ENCODE measurements around the gene CERS1. TPM values are rescaled to one million over a fixed set of nuclear protein-coding genes. Genes with fewer than 3 reads are reported as not detected.

Gene CERS1
- total RNA-seq, 1 experiment from 2014 or later = 11.4 TPM

DNA sequence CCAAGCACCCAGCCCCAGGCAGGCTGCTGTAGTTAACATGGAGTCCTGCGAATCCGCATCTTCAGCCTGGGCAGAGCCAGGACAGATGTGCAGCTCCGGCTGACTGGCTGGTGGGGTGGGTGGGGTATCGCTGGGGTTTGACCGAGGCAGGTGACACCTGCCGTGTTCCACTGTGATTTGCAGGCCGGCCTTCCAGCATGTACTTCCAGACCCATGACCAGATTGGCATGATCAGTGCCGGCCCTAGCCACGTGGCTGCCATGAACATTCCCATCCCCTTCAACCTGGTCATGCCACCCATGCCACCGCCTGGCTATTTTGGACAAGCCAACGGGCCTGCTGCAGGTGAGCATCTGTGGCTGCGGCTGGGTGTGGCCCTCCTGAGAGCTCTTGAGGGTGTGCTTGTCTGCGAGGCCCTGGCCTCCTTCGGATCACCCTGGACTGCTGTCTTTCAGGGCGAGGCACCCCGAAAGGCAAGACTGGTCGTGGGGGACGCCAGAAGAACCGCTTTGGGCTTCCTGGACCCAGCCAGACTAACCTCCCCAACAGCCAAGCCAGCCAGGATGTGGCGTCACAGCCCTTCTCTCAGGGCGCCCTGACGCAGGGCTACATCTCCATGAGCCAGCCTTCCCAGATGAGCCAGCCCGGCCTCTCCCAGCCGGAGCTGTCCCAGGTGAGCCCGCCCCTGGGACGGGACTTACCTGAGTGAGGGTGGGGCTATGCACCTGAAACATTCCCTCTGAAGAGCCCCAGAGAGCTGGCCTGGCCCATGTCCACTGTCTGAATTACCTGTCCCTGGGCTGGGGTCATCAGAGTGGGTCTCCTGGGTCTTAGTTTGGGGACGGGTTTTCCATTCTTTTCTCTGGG, 30.6 kb downstream of the CERS1 start:
- no peak overlapping the region for H3K27ac ChIP-seq (ENCODE audit: low read depth, low read length, poor library complexity, severe bottlenecking)
- no peaks in the 10 kb centered on the region for H3K9me3 ChIP-seq (ENCODE audit: low read depth, low read length, poor library complexity, severe bottlenecking)
- H3K27me3 ChIP-seq (replicated peaks; ENCODE audit: insufficient read depth, low read depth, low read length, poor library complexity) = no peaks in the 10 kb centered on the region
- TF ChIP-seq, protein P1, sequence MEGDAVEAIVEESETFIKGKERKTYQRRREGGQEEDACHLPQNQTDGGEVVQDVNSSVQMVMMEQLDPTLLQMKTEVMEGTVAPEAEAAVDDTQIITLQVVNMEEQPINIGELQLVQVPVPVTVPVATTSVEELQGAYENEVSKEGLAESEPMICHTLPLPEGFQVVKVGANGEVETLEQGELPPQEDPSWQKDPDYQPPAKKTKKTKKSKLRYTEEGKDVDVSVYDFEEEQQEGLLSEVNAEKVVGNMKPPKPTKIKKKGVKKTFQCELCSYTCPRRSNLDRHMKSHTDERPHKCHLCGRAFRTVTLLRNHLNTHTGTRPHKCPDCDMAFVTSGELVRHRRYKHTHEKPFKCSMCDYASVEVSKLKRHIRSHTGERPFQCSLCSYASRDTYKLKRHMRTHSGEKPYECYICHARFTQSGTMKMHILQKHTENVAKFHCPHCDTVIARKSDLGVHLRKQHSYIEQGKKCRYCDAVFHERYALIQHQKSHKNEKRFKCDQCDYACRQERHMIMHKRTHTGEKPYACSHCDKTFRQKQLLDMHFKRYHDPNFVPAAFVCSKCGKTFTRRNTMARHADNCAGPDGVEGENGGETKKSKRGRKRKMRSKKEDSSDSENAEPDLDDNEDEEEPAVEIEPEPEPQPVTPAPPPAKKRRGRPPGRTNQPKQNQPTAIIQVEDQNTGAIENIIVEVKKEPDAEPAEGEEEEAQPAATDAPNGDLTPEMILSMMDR (conservative IDR thresholded peaks at IDR 0.05; ENCODE audit: low read depth, low read length) = no peak
- no peak for TF ChIP-seq EZH2 (IDR thresholded peaks at IDR 0.05; ENCODE audit: borderline replicate concordance, low read depth, low read length, poor library complexity, severe bottlenecking)
- CTCF ChIA-PET = interaction anchor here (0.6 to 1.3 kb wide), 5 partner anchors 9 to 408 kb away, joined by 3 to 6 read pairs (median 5); no protein-coding TSS in a partner anchor
- no peak for DNase-seq (ENCODE audit: low spot score)
- POLR2A ChIA-PET (ENCODE audit: low non-redundant PET) = no interaction called here
- H3K4me1 ChIP-seq (ENCODE audit: insufficient read depth, low read length, poor library complexity, severe bottlenecking) = no peaks in the 10 kb centered on the region
- no TSS peak for BruUV-seq (replicated peaks)
- intact Hi-C loops (cut with micrococcal nuclease; ENCODE audit: unreplicated experiment) = no loop called here
- no peak overlapping the region for H3K4me3 ChIP-seq (ENCODE audit: low read depth, low read length, poor library complexity, severe bottlenecking)
- peaks cover 79% of the 10 kb centered on the region for H3K36me3 ChIP-seq (ENCODE audit: insufficient read depth, low read length, poor library complexity, severe bottlenecking)

GRCh38 chr19:18863843-18864362, 32.1 kb downstream of the CERS1 start:
- Histone ChIP-seq H3K36me3 (ENCODE audit: insufficient read depth, low read length, poor library complexity, severe bottlenecking) (peaks cover 93% of the 10 kb centered on the region), H3K4me1 (ENCODE audit: insufficient read depth, low read length, poor library complexity, severe bottlenecking) (no peaks in the 10 kb centered on the region), H3K9me3 (ENCODE audit: low read depth, low read length, poor library complexity, severe bottlenecking) (no peaks in the 10 kb centered on the region), H3K27ac (ENCODE audit: low read depth, low read length, poor library complexity, severe bottlenecking) (no peak overlapping the region), H3K27me3 (replicated peaks; ENCODE audit: insufficient read depth, low read depth, low read length, poor library complexity) (no peaks in the 10 kb centered on the region), H3K4me3 (ENCODE audit: low read depth, low read length, poor library complexity, severe bottlenecking) (no peak overlapping the region)
- TF ChIP-seq EZH2 (IDR thresholded peaks at IDR 0.05; ENCODE audit: borderline replicate concordance, low read depth, low read length, poor library complexity, severe bottlenecking) = no peak
- TF ChIP-seq, protein P1 (conservative IDR thresholded peaks at IDR 0.05; ENCODE audit: low read depth, low read length) = no peak
- BruUV-seq (replicated peaks) = no TSS peak
- POLR2A ChIA-PET (ENCODE audit: low non-redundant PET) = interaction anchor here (0.6 kb wide), 1 partner anchor 274 kb away, joined by 5 read pairs; no protein-coding TSS in a partner anchor
- CTCF ChIA-PET = no interaction called here
- intact Hi-C loops (cut with micrococcal nuclease; ENCODE audit: unreplicated experiment) = no loop called here
- DNase-seq (ENCODE audit: low spot score) = no peak

DNA sequence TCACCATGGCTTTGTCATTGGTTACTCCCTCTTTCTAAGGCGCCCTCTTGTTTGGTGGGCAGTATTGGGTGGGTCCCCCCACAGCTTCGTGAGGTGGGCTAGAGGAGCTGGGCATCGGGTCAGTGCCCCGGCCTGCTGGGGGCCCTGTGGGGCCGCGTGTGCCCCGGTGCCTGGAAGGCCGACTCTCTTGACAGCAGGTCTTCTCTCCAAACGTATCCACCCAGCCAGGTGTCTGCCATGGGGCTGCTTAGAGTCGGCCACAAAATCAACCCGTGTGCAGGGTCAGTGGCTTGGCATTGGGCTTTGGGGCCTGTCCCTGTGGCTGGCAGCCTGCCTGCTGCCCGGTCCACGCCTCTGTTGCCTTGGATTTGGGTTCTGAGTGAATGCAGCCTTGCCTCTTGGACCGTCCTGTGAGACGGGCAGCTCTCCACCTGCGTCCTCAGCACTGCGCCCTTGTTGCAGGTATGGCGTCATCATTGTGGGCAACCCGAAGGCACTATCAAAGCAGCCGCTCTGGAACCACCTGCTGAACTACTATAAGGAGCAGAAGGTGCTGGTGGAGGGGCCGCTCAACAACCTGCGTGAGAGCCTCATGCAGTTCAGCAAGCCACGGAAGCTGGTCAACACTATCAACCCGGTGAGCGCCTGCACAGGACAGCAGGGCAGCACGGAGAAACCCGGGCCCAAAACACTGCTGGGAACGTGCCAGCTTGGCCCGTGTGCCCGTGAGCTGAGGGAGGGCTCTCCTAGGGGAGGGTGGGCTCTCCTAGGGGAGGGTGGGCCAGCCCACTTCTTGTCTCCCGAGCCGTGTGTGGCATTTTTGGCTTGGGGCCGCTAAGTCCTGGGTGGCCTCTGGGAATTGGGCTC, 32.7 kb downstream of the CERS1 start:
- Histone ChIP-seq H3K27me3 (replicated peaks; ENCODE audit: insufficient read depth, low read depth, low read length, poor library complexity) (no peaks in the 10 kb centered on the region), H3K4me1 (ENCODE audit: insufficient read depth, low read length, poor library complexity, severe bottlenecking) (no peaks in the 10 kb centered on the region), H3K9me3 (ENCODE audit: low read depth, low read length, poor library complexity, severe bottlenecking) (no peaks in the 10 kb centered on the region), H3K4me3 (ENCODE audit: low read depth, low read length, poor library complexity, severe bottlenecking) (no peak overlapping the region), H3K27ac (ENCODE audit: low read depth, low read length, poor library complexity, severe bottlenecking) (no peak overlapping the region), H3K36me3 (ENCODE audit: insufficient read depth, low read length, poor library complexity, severe bottlenecking) (peaks cover 96% of the 10 kb centered on the region)
- BruUV-seq (replicated peaks) = no TSS peak
- POLR2A ChIA-PET (ENCODE audit: low non-redundant PET) = interaction anchor here (0.6 kb wide), 1 partner anchor 273 kb away, joined by 5 read pairs; no protein-coding TSS in a partner anchor
- intact Hi-C loops (cut with micrococcal nuclease; ENCODE audit: unreplicated experiment) = no loop called here
- no peak for TF ChIP-seq EZH2 (IDR thresholded peaks at IDR 0.05; ENCODE audit: borderline replicate concordance, low read depth, low read length, poor library complexity, severe bottlenecking)
- TF ChIP-seq, protein P1 (conservative IDR thresholded peaks at IDR 0.05; ENCODE audit: low read depth, low read length) = no peak
- CTCF ChIA-PET = interaction anchor here (0.6 kb wide), 1 partner anchor 121 kb away, joined by 8 read pairs; no protein-coding TSS in a partner anchor
- no peak for DNase-seq (ENCODE audit: low spot score)
